Liver (tissue), 3 donors: Measurements from ENCODE around the gene MKI67.

Experiments
- EGR1 ChIP-seq, 2 donors: IDR thresholded peaks; 2 replicates each; pipeline ENCODE4 v1.6.1; 2016 to 2018; ENCODE audit warnings: antibody characterized with exemption in 2 of 2, low read depth in 2 of 2
- JUND ChIP-seq, 2 donors: IDR thresholded peaks; 2 replicates each; pipeline ENCODE4 v1.6.1; 2016; ENCODE audit warnings: antibody characterized with exemption in 2 of 2
- RAD21 ChIP-seq, 2 donors: IDR thresholded peaks; 2 replicates each; pipeline ENCODE4 v1.6.1; 2016; ENCODE audit warnings: antibody characterized with exemption in 2 of 2, mild to moderate bottlenecking in 2 of 2
- TAF1 ChIP-seq: conservative IDR thresholded peaks from 2 replicates; pipeline ENCODE4 v1.6.1; 2016; ENCODE audit warnings: antibody characterized with exemption, mild to moderate bottlenecking
- TF ChIP-seq, protein P1 (sequence below): fragments of 150-350 bp; IDR thresholded peaks from 2 replicates; pipeline ENCODE4 v1.5.1; 2017; ENCODE audit warnings: improper control_type of control experiment, low read depth, low read length; ENCODE audit not compliant: missing input control
- TF ChIP-seq, protein P2 (sequence below): IDR thresholded peaks from 2 replicates; pipeline ENCODE4 v1.6.1; 2016; ENCODE audit warnings: antibody characterized with exemption
- TF ChIP-seq, protein P3 (sequence below): IDR thresholded peaks from 2 replicates; pipeline ENCODE4 v1.6.1; 2016; ENCODE audit warnings: antibody characterized with exemption
- TF ChIP-seq, protein P4 (sequence below): IDR thresholded peaks from 2 replicates; pipeline ENCODE4 v1.6.1; 2016; ENCODE audit warnings: antibody characterized with exemption
- TF ChIP-seq, protein P5 (sequence below): IDR thresholded peaks from 2 replicates; pipeline ENCODE4 v1.6.1; 2016; ENCODE audit warnings: antibody characterized with exemption, mild to moderate bottlenecking
- donor health status: healthy.
- donor health status: healthy.

DNA sequence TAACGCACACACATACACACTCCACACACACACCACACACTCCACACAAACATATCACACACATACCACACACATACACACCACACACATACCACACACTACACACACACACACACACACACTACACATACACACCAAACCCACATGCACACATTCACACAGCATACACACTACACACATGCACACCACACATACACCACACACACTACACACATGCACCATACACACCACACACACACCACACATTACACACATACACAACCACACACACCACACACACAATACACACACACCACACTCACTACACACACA is 66.3 kb downstream of the MKI67 start:
- TF ChIP-seq, protein P1, sequence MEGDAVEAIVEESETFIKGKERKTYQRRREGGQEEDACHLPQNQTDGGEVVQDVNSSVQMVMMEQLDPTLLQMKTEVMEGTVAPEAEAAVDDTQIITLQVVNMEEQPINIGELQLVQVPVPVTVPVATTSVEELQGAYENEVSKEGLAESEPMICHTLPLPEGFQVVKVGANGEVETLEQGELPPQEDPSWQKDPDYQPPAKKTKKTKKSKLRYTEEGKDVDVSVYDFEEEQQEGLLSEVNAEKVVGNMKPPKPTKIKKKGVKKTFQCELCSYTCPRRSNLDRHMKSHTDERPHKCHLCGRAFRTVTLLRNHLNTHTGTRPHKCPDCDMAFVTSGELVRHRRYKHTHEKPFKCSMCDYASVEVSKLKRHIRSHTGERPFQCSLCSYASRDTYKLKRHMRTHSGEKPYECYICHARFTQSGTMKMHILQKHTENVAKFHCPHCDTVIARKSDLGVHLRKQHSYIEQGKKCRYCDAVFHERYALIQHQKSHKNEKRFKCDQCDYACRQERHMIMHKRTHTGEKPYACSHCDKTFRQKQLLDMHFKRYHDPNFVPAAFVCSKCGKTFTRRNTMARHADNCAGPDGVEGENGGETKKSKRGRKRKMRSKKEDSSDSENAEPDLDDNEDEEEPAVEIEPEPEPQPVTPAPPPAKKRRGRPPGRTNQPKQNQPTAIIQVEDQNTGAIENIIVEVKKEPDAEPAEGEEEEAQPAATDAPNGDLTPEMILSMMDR: no peak
- TF ChIP-seq, protein P2, sequence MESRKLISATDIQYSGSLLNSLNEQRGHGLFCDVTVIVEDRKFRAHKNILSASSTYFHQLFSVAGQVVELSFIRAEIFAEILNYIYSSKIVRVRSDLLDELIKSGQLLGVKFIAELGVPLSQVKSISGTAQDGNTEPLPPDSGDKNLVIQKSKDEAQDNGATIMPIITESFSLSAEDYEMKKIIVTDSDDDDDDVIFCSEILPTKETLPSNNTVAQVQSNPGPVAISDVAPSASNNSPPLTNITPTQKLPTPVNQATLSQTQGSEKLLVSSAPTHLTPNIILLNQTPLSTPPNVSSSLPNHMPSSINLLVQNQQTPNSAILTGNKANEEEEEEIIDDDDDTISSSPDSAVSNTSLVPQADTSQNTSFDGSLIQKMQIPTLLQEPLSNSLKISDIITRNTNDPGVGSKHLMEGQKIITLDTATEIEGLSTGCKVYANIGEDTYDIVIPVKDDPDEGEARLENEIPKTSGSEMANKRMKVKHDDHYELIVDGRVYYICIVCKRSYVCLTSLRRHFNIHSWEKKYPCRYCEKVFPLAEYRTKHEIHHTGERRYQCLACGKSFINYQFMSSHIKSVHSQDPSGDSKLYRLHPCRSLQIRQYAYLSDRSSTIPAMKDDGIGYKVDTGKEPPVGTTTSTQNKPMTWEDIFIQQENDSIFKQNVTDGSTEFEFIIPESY: no peak
- no peak for TF ChIP-seq TAF1
- no peak for TF ChIP-seq EGR1 (IDR thresholded peaks at IDR 0.05; ENCODE audit: low read depth in 2 of 2)
- TF ChIP-seq, protein P3, sequence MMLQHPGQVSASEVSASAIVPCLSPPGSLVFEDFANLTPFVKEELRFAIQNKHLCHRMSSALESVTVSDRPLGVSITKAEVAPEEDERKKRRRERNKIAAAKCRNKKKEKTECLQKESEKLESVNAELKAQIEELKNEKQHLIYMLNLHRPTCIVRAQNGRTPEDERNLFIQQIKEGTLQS: no peak
- no peak for TF ChIP-seq RAD21 (IDR thresholded peaks at IDR 0.05)
- TF ChIP-seq, protein P4, sequence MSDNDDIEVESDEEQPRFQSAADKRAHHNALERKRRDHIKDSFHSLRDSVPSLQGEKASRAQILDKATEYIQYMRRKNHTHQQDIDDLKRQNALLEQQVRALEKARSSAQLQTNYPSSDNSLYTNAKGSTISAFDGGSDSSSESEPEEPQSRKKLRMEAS: no peak
- no peak for TF ChIP-seq JUND (IDR thresholded peaks at IDR 0.05)
- TF ChIP-seq, protein P5, sequence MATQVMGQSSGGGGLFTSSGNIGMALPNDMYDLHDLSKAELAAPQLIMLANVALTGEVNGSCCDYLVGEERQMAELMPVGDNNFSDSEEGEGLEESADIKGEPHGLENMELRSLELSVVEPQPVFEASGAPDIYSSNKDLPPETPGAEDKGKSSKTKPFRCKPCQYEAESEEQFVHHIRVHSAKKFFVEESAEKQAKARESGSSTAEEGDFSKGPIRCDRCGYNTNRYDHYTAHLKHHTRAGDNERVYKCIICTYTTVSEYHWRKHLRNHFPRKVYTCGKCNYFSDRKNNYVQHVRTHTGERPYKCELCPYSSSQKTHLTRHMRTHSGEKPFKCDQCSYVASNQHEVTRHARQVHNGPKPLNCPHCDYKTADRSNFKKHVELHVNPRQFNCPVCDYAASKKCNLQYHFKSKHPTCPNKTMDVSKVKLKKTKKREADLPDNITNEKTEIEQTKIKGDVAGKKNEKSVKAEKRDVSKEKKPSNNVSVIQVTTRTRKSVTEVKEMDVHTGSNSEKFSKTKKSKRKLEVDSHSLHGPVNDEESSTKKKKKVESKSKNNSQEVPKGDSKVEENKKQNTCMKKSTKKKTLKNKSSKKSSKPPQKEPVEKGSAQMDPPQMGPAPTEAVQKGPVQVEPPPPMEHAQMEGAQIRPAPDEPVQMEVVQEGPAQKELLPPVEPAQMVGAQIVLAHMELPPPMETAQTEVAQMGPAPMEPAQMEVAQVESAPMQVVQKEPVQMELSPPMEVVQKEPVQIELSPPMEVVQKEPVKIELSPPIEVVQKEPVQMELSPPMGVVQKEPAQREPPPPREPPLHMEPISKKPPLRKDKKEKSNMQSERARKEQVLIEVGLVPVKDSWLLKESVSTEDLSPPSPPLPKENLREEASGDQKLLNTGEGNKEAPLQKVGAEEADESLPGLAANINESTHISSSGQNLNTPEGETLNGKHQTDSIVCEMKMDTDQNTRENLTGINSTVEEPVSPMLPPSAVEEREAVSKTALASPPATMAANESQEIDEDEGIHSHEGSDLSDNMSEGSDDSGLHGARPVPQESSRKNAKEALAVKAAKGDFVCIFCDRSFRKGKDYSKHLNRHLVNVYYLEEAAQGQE: no peak
